SIG-M5 treated with dmso at 0.1 percent for 504 hours (cell line): Measurements from ENCODE around the gene COG7.
A peak's percentile ranks its signal among the peaks of the same experiment; 100 is the strongest.
"Not testable (repeated sequence)": the region's sequence is repeated elsewhere in the genome, so short reads cannot be mapped to it uniquely, and the experiment has no call there.

Experiments used
- DNase-seq: peaks from one replicate; lab custom pipeline; 2025; ENCODE audit not compliant: unreplicated experiment; lab: John Stamatoyannopoulos, UW

The COG7 gene

DNA sequence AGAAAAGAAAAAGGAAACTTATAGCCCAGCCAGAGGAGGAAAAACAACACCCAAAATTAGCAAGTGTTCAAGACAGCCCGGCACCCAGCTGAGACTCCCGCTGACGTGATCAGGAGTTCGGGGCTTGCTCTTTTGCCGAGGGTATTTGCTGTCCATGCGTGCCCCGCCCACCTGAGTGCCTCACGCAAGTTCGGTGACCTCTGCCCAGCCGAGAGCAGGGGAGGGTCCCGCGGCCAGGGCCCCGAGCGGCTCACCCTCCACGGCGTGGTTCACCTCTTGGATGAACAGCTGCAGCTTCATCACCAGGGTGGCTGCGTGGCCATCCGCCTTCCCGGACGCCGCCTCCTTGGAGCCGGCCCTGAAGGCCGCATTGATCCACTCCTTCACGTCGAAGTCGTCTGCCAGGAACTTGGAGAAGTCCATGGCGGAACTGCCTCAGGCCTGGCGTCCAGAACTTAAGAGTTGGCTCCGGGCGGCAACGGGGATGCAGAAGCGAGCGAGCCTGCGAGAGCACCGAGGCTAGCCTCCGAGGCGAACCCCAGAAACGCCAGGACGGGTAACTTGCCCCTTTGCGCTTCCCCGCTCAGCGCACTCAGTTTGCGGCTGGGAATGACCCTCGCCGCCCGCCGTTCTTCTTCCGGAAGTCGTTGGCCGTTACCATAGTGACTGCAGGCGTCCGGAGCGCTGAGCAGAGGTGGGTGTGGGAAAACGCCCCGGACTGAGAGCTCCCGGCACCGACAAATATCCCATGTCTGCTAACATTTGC lies at the start of gene COG7:
Gene COG7 (minus strand): TSS at position 618 of the 766 bp plus-strand sequence. CDS start 195 bp downstream, at position 423.
- DNase-seq = peak; percentile 82

DNA sequence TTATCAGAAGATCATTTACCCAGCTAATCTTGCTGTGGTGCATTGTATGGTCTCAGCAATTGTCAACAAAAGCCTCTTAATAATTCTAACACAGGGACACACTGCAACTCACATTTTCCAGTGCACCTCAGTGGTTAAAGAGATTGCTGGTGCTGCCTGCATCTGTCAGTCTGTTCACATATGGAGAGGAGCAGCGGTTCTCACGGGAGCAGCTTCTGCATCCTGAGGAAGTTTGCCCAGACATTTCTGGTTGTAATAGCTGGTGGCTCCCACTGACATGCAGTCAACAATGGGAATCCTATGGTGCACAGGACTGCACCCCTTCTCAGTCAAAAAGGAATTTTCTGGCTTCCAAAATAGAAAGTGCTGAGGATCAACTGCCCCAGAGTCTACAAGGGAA lies 49.5 kb upstream of the COG7 start:
- DNase-seq = no peak

GRCh38 chr16:23501291-23501690 lies 48.3 kb upstream of the COG7 start:
- no peak for DNase-seq

GRCh38 chr16:23500862-23501225 lies 47.9 kb upstream of the COG7 start:
- DNase-seq = peak; percentile 65

GRCh38 chr16:23500212-23500861 lies 47.3 kb upstream of the COG7 start:
- DNase-seq = peak; percentile 19

GRCh38 chr16:23499801-23500200 lies 46.8 kb upstream of the COG7 start:
- no peak for DNase-seq

DNA sequence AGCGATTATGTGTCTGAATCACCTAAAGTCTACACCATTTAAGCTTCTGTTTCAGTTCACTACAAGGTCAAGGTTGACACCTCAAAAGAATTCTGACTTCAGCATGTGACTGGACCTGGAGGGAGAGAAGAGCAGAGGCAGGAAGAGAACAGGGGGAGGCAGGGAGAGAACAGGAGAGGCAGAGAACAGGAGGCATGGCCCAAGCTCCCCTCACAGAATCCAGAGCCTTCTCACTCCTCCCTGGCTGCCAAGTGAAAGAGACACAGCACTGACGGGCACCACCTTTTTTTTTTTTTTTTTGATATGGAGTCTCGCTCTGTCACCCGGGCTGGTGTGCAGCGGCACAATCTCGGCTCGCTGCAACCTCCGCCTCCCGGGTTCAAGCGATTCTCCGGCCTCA lies 45.9 kb upstream of the COG7 start:
- no peak for DNase-seq

DNA sequence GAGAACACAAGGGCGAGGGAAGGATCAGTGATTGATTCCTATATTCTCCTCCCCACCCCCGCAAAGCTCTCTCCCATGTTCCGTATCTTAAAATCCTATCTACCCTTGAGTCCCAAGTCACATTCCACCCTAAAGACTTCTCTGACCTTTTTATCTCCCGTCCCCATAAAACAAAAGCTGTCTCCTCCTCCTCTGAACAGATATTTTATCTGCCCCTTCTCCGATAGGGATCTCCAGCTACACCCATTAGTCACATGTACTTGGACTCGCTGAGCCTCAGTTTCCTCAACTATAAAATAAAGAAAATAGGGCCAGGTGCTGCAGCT lies 44.5 kb upstream of the COG7 start:
- DNase-seq = no peak

GRCh38 chr16:23496821-23497542 lies 44.0 kb upstream of the COG7 start:
- no peak for DNase-seq

- no peak for DNase-seq
Observed at GRCh38 chr16:23495671-23496070, 42.7 kb upstream of the COG7 start.

- DNase-seq = no peak
Observed at GRCh38 chr16:23494188-23494587, 41.2 kb upstream of the COG7 start.

DNA sequence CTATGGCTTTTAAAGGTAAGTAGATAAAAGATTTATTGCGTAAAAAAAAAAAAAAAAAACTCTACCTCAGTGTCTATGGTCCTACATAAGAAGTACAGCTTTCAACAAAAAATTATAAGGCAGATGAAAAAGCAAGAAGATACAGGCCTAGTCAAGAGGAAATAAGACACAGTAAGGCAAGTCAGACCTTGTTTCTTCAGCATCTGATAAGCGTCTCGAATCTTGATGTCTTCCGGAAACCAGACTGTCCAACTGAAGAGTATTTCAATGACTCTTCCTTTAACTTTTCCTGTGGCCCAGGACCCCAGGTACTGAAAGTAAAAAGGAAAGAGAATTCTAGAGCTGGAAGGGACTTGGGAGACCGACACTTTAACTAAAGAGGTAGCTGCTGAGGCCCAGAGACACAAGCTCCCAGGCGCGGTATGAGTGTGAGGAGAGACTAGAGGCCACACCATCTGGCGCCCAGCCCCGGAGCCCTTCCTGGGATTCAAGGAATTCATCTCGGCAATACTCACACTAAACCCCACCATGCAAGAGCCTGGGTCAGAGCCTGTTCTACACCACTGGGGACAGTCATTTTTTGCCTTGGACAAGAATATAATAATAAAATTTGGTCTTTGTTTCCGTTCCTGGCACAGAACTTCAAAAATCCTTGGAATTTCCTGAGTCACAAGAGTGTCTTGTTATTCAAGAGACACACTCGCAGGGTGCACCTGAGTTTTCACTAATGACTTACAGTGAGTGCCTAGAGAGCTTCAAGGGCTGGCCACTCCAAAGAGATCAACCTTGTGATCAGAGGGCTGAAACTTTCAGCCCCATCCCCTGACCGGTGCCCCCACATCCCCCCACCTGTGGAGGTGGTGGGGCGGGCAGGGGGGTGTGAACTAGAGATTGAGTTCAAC lies 38.8 kb upstream of the COG7 start:
- no peak for DNase-seq

GRCh38 chr16:23486480-23486879 lies 33.5 kb upstream of the COG7 start:
- peak; percentile 18 for DNase-seq

DNA sequence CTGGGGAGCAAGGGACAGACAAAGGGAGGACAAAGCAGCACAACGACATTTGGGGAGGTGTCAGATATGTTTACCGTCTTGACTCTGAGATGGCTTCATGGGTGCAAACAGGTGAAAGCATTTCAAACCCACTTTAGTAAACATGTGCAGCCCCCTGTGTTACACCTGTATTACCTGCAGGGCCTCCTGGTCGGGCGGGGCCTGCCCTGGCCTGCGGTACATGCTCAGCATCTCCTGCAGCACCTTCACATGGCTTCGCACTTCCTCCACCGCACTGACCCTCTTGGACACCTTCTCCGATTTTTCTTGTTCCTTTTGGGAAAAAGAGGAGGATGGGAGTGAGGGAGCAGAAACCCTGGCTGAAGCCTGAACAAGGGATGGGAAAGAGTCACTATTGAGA lies 32.9 kb upstream of the COG7 start:
- no peak for DNase-seq

GRCh38 chr16:23485257-23485614 lies 32.2 kb upstream of the COG7 start:
- DNase-seq = no peak

DNA sequence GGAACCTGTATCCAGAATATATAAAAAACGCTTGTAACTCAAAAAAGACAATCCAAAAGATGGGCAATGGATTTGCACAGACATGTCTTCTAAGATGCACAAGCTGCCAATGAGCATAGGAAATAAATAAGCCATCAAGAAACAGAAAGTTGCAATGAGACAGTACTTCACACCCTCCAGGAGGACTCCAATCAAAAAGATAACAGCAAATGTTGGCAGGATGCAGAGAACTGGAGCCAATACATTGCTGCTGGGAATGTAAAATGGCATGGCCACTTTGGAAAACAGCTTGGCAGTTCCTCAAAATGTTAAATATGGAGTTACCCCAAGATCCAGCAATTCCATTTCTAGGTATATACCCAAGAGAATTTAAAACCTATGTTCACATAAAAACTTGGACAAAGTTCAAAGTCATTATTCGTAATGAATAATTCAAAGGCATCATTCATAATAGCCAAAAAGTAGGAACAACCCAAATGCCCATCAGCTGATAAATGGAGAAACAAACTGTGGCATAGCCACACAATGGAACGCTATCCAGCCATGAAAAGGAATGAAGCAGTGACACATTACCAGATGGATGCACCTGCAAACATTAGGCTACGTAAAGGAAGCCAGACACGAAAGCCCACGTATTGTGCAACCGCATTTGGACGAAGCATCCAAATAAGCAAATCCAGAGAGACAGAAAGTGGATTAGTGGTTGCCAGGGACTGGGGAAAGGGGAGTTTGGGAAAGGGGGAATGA lies 31.7 kb upstream of the COG7 start:
- DNase-seq = no peak

- not testable (repeated sequence) for DNase-seq
Observed at GRCh38 chr16:23483492-23483891, 30.5 kb upstream of the COG7 start.

DNA sequence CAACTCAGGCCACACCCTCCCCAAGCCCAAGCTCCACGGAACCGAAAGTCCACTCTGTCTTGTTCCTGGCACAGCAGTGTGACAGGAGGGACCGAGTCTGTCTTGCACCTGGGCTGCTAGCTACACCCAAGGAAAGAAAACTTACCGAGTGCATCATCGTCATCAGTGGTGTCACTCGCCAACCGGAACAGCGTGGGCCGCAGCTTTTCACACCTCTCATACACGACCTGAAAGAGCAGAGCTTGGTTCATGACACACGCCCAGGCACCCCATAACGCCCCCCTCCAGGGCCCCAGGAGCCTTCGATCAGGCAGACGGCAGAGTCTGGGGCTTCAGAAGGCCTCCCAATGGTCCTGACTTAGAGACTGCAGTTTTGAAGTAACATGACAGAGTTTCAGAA lies 29.8 kb upstream of the COG7 start:
- no peak for DNase-seq

DNA sequence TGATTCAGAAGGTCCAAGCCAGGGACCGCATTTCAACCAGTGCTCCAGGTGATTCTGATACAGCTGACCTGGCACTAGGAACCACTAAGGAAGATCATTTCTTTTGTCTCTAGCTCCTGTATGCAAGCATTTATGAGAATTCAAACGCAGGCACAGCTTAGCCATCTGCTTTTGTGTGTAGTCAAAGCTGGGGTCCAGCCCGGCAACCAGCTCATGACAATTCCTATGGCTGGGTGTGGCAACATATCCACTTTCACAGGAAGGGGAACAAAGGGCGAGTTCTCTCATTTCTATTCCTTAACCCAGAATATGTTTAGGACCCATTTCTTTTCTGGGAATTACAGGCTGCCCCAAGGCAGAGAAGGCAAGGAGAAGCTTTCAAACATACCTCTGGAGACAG lies 27.3 kb upstream of the COG7 start:
- no peak for DNase-seq

- DNase-seq = no peak
Observed at GRCh38 chr16:23479138-23479537, 26.1 kb upstream of the COG7 start.

- no peak for DNase-seq
Observed at GRCh38 chr16:23478566-23478965, 25.6 kb upstream of the COG7 start.
